MV-4-11 (cell line): ENCODE data around the gene XPO5.
A peak's percentile ranks its signal among the peaks of the same experiment; 100 is the strongest.
"Not testable (repeated sequence)": the region's sequence is repeated elsewhere in the genome, so short reads cannot be mapped to it uniquely, and the experiment has no call there.

Source experiments
- DNase-seq: peaks from one replicate; lab custom pipeline; 2025; lab: John Stamatoyannopoulos, UW

Gene XPO5

DNA sequence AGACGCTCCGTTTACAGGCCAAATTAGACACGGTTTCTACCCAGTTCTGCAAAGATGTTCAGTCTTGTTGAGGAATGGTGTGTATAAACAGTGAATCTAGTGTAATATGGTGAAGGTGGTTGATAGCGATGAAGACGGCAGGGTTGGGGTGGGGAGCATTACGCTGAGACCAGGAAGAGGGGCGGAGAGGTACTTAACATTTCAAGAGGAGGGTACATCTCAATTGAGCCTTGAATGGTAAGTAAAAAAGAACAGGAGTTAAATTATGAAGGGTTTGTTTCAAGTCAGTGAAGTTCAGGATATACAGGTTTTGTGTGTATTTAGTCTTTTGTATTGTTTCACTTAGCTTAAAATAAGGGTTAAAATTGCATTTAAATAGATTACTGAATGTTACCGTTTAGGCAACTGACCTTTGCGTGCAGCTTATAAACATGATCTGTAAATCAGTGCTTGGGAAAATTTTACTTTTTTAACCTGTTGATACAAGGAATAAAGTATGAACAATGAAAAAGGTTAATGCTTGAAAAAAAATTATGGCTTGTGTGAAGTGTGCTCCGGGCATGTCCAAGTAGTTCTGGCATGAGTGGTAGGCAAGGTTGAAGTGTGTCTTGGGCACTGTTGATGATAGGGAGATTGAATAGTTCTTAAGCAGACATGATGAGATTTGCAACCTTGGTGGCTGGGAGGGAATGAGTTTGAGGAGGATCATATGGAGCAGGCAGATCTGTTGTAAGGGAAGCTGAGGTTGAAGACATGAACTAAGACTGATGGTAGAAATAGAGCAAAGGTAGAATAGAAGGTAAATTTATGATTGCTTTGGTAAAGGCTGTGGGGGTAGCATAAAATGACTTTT, 58.1 kb downstream of the XPO5 start:
- DNase-seq: no peak

DNA sequence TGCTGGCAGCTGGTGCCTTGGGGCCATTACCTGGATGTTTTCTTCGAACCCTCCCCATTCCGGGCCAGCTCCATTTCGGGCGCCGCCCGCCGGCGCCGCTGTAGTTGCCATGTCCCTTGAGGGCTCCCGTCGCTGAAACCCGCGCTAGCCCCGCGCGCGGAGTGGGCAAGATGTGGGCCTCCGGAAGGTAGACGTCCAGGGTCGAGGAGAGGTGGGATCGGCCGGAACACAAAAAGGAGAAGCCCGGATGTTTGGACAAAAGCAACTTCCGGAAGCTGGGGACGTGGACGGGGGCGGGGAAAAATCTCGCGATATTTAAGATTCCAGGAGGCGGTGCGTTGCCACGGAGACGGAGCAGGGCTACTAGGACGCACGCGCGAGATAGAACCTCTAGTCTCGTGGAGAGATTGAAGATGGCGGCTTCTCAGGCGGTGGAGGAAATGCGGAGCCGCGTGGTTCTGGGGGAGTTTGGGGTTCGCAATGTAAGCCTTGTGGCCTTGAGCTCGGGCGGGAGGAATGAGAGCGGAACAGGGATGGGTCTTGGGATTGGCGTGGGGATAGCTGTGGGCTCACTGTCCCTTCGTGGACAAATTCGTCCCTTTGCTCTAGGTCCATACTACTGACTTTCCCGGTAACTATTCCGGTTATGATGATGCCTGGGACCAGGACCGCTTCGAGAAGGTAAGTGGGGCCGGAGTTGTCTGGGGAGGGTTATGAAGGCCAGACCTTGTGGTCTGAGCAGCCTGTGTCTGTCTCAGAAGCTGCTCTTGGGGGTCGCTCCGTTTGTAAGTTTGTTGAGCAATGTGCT, 58.9 kb downstream of the XPO5 start, which contains the start of the genes POLR1C and YIPF3:
Gene POLR1C, plus strand, starts transcription at position 393 of the 808 bp plus-strand sequence. Its CDS starts 21 bp downstream, at position 414.
Gene YIPF3, minus strand, starts transcription at position 230 of the 808 bp plus-strand sequence. Its CDS starts 119 bp downstream, at position 111.
- DNase-seq: peak; percentile 97

DNA sequence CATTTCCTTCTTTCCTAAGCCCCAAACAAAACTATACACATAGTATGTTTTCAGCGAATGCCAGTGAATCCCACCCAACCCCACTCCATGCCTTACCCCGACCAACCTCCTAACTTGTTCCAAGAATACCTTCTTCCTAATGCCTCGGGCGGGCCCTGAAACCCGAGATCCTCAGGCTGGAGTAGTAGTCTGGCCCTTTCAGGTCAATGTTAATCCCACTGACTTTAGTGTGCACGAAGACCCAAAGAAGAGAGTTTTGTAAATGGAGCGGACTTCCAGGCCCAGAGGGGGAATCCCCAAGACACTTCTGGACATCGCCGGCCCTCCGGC, 59.5 kb downstream of the XPO5 start:
- DNase-seq: no peak

DNA sequence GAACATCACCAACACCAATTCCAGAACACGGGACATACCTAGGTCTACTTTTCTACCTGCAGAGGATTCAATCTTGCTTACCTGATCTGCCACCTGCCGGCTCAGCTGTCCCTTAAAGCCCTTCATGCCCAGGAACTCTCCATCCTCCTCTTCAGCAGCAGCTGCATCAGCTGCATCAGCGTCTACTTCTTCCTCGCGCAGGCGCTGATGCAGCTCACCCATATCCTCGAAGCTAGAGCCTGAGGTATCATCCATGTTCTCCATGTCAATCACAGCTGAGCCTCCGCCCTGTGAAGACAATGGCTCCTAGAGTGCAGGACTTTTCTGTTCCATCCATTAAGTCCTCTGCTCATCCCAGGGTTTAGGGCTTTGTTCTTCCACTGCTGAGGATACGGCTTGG, 60.0 kb downstream of the XPO5 start:
- DNase-seq: no peak

DNA sequence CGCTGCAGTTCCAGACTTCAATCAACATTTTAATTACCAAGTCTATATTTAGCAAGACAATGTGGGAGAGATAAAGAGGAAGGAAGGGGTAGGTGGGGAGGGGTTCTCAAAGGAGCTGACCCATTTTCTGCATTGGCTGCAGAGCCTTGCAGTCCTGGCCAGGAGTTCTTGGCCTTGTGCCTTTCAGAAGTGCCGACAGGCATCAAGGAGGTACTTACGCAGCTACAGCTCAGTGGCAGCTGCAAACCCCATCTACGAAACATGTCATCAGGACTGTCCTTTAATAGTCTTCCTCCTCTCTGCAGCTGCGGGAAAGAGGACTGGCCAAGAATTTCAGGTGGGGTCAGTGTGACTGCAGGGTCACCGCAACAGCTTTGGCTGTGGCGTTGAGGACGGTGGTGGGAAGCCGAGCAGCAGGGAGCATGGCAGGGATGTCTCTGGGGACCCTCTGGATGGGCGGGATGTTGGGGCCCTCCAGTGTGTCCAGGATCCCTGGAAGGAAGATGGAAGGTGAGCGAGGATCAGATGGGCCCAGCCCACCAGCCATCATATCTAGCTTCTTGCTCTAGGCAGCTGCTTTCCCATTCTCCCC, 63.9 kb downstream of the XPO5 start:
- DNase-seq: no peak

DNA sequence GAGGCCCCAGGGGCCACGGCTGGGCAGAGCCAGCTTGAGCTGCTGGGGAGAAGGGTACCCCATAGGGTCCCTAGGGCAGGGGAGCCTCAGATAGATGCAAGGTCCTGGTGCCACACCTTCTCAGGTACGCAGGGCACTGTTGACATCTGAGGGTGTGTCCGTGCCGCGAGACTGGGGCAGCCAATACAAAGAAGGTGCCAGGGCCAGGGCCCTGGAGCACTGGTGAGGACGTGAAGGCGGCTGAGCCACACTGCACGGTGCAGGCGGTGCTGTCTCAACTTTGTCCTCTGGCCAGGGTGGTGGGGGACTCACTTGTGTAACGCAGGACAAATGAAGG, 65.0 kb downstream of the XPO5 start:
- no peak for DNase-seq

DNA sequence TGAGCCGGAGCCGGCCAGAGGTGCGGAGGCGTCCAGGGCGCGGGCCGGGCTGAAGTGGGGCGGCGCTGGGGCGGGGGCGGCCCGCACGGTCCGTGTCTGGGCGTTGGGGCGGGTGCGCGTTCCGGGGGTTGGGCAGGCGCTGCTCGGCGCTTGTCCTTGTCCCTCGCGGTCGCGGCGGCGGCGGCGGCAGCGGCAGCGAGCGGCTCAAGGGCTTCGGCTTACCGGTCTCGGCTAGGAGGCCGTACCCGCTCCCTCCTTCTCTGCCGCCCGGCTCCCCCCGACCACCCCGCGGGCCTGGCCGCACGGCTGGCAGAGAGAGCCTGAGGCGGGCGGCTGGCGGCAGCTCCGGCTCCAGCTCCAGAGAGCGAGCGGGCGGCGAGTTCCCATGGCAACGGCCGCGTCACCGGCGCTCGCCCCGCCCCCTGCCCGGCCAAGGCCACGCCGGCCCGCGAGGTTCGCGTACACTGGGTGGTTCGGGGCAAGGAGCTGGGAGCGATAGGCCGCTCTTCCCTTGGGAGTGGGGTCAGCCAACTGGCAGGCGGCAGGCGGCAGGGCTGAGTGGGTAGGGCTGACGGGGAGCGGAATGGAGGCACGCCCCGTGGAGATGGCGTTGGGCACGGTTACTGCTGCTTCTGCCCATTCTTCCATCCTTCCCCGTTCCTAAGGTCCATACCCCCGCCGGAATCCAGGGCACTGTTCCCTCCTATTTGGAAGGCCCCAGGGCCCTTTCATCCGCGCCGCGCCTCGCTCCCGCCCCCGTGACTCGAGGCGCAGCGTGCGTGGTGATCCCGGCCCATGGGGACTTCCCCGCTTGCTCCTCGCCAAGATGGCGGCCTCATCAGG, 65.6 kb downstream of the XPO5 start, which contains the start of gene LRRC73:
Gene LRRC73, minus strand, starts transcription at position 363 of the 843 bp plus-strand sequence. CDS start 561 bp downstream, outside the sequence.
- peak; percentile 47 for DNase-seq

DNA sequence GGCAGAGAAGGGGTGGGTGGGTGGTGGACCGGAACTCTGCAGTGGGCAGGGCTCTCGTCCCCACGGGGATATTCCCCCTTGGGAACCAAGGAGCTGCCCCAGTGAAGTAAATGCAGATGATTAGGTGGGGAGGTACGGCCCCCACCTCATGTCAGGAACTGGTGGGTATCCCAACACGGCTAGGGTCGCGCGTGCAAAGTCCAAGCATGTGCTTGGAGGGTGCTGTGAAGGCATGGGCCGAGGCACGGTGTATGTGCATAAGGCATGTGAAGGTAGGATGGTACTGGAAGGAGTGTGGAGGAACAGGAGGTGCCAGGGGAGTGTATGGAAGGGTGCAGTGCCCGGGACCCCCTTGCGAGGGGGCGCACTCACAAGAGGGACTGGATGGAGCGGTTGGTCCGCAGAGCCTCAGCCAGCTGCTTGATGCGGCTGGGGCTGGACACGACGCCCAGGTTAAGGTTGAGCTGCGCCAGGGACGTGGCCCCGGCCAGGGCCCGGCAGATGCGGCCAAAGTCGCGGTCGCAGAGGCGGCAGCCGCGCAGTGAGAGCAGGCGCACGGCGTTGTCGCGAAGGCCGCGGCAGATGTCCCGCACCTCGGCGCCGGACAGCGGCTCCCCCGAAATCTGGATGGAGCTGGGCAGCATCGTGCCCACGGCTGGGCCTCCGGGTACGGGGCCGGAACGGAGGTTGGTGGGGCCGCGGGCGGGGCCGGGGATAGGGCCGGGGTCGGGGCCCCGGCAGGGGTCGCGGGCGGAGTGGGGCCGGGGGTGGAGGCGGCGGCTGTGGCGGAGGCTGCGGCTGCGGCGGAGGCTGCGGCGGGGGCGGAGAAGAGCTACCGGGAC, 66.5 kb downstream of the XPO5 start:
- DNase-seq: no peak

DNA sequence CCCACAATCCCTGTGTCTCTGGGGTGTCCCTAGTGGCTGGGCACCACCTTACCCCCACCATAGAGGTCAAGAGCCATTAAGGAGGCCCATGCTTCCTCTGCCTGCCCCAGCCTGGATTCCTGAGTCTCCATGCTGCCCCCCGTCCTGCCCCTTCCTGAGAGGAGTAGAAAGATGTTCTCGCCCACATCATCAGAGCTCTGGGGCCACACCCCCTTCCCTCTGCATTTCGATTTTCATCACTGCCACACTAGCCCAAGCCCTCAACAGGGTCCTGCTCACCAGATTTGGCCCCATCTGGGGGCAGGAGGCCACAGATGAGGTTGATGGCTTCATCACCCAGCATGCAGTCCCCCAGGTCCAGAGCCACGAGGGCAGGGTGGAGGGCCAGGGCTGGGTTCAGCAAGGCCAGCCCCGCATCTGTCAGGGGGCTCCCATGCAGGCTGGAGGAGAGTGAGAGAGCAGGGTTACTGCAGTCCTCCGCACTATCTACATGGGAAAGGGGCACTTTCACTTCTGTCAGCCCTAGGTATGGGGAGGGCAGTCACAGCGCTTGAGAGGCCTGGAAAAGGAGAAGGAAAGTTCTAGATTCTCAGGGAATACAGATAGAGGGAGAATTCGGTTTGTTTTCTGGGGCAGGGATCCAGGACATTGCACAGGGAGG, 67.2 kb downstream of the XPO5 start:
- DNase-seq: no peak

DNA sequence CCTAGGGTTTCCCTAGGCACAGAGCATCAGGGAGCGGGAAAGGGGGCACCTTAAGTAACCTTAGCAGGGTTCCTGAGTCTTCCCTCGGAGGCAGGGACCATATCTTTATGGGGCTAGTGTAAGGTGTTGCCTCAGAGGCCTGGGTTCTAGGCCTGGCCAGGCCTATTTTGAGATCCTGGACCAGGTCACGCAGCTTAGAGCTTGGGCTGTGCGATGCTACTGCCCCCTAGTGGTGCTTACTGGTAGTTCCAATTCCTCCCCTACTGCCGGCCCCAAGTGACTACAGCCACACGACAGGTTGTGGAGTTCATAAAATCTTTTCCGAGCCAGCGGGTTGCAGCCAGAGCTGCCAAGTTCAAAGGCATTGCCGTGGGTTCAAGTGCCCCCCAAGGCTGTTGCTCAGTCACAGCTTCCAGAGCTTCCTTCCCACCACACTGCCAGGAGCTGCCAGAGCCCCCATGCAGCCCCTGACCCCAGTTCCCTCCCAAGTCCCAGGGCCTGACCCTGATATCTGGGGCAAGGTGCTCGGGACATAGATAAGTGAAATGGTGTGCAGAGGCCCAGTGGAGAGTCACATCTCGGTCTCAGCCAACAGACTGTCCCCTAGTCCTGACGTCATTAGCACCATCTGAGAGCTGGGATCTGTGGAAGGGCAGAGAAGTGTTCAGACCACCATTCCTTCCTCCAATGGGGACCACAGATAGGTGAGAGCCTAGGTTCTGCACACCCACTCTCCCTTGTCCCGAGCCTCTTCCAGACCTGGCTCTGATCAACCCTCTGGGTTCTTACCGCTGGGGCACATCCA, 69.0 kb downstream of the XPO5 start:
- peak; percentile 63 for DNase-seq

DNA sequence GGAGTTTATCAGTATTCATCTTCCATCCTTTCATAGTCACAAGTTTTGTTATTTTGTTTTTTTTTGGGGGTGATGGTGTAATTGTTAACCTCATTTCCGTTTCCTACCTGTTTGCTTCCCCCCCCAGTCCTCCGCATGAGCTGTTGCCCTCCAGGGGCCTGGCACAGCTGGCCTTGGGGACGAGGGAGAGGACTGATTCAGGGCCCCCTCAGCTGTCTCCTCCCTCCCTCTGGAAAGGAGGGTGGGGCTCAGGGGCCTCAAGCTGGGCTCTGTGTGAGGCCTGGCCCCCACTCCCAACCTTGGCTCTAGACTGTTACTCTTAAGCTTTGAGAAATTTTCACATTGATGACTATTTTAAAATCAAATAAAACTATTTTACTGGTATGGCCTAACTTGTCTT, 69.7 kb downstream of the XPO5 start:
- DNase-seq: no peak

DNA sequence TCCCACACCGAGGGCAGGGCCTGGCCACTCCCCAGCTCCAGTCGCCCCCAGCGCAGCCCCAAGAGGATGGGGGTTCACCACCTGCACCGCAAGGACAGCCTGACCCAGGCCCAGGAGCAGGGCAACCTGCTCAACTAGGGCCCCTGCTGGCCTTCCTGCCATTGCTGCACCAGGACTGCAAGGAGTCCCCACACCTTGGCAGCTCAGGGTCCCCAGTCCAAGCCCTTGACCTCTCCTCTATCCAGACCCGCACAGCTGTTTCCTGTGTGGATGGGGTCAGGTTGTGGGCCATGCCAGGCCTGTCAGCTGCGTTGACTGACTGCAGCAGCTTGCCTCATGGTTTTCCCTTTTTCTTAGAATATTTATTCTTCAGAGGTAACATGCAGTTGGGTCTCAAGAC, 70.1 kb downstream of the XPO5 start:
- no peak for DNase-seq

DNA sequence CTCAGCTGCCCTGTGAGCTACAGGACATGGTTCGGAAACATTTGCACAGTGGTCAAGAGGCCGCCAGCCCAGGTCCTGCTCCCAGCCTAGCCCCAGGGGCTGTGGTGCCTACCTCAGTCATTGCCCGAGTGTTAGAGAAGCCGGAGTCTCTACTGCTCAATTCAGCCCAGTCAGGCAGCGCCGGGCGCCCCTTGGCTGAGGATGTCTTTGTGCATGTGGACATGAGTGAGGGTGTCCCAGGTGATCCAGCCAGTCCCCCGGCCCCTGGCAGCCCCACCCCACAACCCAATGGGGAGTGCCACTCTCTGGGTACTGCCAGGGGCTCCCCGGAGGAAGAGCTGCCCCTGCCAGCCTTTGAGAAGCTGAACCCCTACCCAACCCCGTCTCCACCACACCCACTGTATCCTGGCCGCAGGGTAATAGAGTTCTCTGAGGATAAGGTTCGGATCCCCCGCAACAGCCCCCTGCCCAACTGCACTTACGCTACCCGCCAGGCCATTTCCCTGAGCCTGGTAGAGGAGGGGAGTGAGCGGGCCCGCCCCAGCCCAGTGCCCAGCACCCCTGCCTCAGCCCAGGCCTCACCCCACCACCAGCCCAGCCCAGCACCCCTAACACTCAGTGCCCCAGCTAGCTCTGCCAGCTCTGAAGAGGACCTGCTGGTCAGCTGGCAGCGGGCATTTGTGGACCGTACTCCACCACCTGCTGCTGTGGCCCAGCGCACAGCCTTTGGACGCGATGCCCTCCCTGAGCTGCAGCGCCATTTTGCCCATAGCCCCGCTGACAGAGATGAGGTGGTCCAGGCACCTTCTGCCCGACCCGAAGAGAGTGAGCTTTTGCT, 70.9 kb downstream of the XPO5 start:
- DNase-seq: no peak

DNA sequence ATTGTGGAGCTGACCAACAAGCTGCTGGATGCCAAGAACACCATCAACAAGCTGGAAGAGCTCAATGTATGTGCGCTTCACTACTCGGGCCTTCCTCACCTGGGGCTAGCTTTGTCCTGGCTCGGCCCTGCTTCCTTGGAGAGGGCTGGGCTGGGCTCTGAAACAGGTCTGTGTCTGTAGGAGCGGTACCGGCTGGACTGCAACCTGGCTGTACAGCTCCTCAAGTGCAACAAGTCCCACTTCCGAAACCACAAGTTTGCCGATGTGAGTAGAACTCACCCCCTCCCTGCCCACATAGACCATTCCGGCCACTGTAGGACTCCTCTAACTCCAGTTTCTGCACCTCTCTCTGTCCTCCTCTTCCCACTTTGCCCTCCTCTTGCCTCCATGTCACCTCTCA, 72.4 kb downstream of the XPO5 start:
- no peak for DNase-seq

DNA sequence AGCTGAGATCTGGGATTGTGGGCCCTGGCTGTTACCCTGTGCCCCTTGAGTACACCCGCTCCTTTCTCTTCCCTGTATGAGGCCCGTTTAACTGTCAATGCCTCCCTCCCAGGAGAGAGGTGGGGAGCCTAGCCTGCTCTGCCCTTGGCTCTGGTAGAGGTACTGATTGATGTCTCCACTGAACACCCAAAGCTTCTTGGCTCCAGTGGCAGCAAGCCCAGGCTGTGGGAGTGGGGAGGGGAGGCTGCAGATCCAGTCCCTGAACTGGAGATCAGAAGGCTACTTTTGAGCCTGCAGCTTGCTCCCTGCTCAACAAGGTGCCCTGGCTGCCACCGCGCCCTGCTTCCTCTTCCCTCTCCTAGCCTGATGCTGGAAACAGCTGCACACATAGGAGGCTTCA, 73.2 kb downstream of the XPO5 start:
- no peak for DNase-seq

DNA sequence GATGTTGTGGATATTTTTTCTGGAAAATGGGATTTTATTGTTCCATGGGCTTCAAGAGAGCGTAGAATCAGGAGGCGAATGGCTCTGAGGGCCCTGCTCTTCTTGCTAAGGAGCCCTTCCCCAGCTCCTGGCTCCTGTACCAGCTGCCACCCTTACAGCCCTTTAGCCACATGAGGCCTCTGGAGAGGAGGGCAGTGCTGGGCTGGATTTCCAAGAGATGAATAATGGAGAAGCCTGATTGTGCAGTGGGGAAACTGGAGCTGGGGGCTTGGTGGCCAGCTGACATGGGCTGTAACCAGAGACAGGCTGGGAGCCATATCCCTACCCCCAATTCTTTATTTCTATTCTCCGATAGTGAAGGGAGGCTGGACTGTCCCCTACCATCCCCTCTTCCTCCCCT, 74.9 kb downstream of the XPO5 start:
- no peak for DNase-seq

DNA sequence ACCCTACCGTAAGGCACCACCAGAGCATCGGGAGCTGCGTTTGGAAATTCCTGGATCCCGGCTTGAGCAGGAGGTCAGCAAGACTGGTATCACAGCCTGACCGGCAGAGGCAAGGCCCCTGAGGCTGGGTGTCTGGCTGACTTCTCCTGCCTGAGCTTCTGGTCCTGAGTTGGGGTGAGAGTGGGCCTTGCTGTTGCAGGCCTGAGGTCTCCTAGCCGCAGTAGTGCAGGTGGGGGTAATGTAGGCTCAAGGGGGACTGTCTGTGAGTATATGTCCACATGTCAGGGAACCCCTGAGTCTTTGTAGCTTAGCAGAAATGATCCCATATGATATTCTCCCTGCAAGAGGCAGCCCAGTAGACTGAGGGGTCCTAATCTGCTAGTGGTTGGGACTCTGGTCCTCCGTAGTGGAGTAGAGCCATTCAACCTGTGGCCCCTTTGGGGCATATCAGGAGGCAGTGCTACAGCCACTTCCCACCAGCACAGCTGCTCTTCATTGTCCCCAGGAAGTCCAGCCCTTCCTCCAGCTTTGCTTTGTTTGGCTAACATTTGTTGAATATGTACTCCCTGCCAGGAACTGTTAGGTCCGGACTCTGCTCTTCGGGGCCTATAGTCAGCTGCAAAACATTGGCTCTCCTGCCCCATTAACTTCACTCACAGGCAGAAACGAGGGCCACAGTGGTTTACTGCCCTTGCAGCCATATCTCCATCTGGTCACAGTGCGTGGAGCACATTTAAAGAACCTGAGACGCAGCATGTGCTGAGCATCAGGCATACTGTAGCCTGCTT, 76.6 kb downstream of the XPO5 start:
- no peak for DNase-seq

DNA sequence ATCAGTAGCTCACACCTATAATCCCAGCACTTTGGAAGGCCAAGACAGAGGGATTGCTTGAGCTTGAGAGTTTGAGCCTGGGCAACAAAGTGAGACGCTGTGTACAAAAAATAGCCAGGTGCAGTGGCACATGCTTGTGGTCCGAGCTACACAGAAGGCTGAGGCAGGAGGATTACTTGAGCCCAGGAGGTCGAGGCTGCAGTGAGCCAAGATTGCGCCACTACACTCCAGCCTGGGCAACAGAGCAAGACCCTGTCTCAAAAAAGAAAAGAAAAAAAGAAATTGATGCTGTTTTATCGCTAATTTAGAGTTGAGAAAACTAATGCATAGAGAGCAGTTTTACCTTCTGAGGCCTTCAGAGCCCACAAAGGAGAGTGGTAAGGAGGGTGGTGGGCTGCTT, 77.5 kb downstream of the XPO5 start:
- not testable (repeated sequence) for DNase-seq
